Activated B cell treated with CpG ODN at 0.5 μM for 24 hours (primary cell): Measurements from ENCODE around the gene FERMT1. TPM values are rescaled to one million over a fixed set of nuclear protein-coding genes. Genes with fewer than 3 reads are reported as not detected.

Source experiments
- ATAC-seq: fragments of 200-7000 bp; cut with Tn5 transposase; one replicate; pipeline ENCODE4 v1.10.0; 2021; ENCODE audit warnings: low read depth, mild to moderate bottlenecking, moderate library complexity
- CTCF ChIA-PET: fragments of 350-600 bp; sonication (Branson Sonifier 250); formaldehyde crosslinking; loops from one replicate; lab custom pipeline; 2021; ENCODE audit warnings: antibody characterized with exemption; lab: Charles Lee
- POLR2A ChIA-PET: fragments of 350-600 bp; sonication (Branson Sonifier 250); formaldehyde crosslinking; loops from one replicate; lab custom pipeline; 2021; ENCODE audit warnings: antibody characterized with exemption; lab: Charles Lee
- DNase-seq: peaks from one replicate; pipeline ENCODE4 v3.0.0; 2022
- H3K27ac Mint-ChIP-seq: one replicate; pipeline ENCODE4 v1.8.0; 2020; ENCODE audit warnings: mixed read lengths
- H3K27me3 Mint-ChIP-seq: one replicate; pipeline ENCODE4 v1.8.0; 2021; ENCODE audit warnings: mixed read lengths
- H3K36me3 Mint-ChIP-seq: one replicate; pipeline ENCODE4 v1.8.0; 2021; ENCODE audit warnings: low read depth, mixed read lengths
- H3K4me1 Mint-ChIP-seq: one replicate; pipeline ENCODE4 v1.8.0; 2021; ENCODE audit warnings: mixed read lengths
- H3K4me3 Mint-ChIP-seq: one replicate; pipeline ENCODE4 v1.8.0; 2020; ENCODE audit warnings: mild to moderate bottlenecking, mixed read lengths
- H3K9me3 Mint-ChIP-seq: one replicate; pipeline ENCODE4 v1.8.0; 2020; ENCODE audit warnings: mixed read lengths
- intact Hi-C: fragments of 100-400 bp; cut with micrococcal nuclease; formaldehyde crosslinking; loops from one replicate; pipeline ENCODE4 v1.15.1; 2024
- total RNA-seq: library from RNA; stranded (reverse); gene quantifications from 2 replicates; pipeline ENCODE4 v1.2.3, GENCODE V29; 2022
- TF ChIP-seq, protein P1 (sequence below): fragments of 200-600 bp; IDR thresholded peaks from one replicate; pipeline ENCODE4 v1.8.0; 2022; ENCODE audit warnings: antibody characterized with exemption, mild to moderate bottlenecking

Gene FERMT1
- total RNA-seq, 1 donor from 2014 or later, result not detected

DNA sequence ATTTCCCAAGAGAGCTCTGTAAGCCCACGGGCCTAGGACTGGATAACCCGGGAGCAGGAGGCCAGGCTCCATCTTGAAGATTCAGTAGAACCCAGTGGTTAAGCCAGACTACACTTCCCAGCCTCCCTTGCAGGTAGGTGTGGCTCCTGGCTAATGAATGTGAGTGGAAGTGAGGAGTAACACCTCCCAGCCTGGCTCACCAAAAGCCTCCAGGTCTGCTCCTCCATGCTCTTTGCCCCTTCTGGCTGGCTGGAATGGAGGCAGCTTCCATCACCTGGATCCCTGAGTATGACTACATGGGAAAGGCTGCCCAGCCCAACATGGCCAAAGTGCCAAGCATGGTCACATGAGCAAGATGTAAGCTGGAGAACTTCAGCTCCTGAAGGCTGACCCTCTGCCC is 78.7 kb downstream of the FERMT1 start:
- ATAC-seq (no peak), DNase-seq (no peak)
- no peaks in the 10 kb centered on the region for H3K4me1 Mint-ChIP-seq
- ChIA-PET CTCF (no interaction called here), POLR2A (no interaction called here)
- H3K27me3 Mint-ChIP-seq, result no peaks in the 10 kb centered on the region
- no peaks in the 10 kb centered on the region for H3K9me3 Mint-ChIP-seq
- peaks cover 28% of the 10 kb centered on the region for H3K36me3 Mint-ChIP-seq
- TF ChIP-seq, protein P1, sequence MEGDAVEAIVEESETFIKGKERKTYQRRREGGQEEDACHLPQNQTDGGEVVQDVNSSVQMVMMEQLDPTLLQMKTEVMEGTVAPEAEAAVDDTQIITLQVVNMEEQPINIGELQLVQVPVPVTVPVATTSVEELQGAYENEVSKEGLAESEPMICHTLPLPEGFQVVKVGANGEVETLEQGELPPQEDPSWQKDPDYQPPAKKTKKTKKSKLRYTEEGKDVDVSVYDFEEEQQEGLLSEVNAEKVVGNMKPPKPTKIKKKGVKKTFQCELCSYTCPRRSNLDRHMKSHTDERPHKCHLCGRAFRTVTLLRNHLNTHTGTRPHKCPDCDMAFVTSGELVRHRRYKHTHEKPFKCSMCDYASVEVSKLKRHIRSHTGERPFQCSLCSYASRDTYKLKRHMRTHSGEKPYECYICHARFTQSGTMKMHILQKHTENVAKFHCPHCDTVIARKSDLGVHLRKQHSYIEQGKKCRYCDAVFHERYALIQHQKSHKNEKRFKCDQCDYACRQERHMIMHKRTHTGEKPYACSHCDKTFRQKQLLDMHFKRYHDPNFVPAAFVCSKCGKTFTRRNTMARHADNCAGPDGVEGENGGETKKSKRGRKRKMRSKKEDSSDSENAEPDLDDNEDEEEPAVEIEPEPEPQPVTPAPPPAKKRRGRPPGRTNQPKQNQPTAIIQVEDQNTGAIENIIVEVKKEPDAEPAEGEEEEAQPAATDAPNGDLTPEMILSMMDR, result no peak
- intact Hi-C loops, result no loop called here
- H3K27ac Mint-ChIP-seq, result no peak overlapping the region
- no peak overlapping the region for H3K4me3 Mint-ChIP-seq

DNA sequence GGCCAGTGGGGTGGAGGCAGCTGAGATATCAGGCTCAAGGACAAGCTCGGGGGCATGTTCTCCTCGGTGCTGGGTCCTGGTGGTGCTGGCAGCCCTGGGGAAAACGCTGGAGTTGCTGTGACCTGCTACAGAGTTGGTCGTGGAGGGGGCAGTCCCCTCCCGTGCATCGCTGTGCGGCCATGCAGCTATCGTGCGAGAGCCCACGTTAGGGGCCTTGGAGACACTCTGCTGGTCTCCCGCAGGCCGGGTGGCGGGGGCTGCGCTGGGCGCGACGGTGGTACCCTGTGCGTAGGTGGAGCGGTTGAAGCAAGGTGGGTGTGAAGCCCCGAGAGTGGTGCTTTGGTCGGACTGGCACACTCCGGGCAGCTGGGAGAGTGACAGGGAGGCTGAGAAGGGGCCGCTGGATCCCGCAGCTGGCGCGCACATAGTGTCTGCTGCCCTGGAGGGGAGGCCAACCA is 81.0 kb downstream of the FERMT1 start:
- ChIA-PET CTCF (no interaction called here), POLR2A (no interaction called here)
- no peaks in the 10 kb centered on the region for H3K4me1 Mint-ChIP-seq
- intact Hi-C loops, result no loop called here
- H3K4me3 Mint-ChIP-seq, result no peak overlapping the region
- H3K27me3 Mint-ChIP-seq, result no peaks in the 10 kb centered on the region
- peaks cover 48% of the 10 kb centered on the region for H3K36me3 Mint-ChIP-seq
- TF ChIP-seq, protein P1, result no peak
- DNase-seq, result no peak
- no peak for ATAC-seq
- H3K9me3 Mint-ChIP-seq, result no peaks in the 10 kb centered on the region
- no peak overlapping the region for H3K27ac Mint-ChIP-seq

DNA sequence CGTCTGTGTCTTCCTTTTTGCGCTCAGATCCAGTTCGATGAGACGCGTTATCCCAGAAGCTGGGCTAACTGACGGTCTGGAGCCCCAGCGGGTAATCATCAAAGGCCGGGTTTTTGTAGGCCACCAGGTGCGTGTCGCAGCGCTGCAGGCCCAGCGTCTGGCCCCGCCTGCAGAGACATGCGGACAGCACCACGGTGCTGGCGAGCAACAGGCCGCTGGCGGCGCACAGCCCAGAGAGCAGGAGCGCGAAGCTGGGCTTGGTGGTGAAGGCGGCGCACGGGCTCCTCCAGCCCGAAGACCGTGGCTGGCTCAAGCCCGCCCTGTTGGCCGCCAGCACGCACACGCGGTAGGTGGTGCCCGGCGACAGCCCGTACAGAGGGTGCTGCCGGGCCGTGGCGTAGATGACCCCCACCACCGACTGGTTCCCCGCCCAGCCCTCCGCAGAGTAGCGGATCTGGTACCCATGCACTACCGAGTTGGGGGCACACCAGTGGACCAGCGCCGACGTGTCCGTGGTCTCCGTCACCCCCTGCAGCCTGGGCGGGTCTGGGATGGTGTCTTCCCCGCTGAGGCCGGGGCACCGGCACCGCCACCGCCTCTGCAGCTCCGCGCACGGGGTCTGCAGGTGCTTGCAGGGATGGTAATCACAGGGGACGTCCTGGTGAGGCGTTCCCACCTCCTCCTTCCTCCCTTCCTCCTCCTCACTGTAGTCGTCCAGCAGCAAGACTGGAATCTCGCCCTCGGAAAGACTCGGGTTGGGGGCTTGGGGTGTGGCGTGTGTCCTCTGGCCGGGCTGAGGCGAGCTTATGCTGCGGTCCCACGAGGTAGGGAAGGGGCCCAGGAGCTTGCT is 81.6 kb downstream of the FERMT1 start:
- ATAC-seq (no peak), DNase-seq (no peak)
- intact Hi-C loops, result no loop called here
- ChIA-PET CTCF (no interaction called here), POLR2A (no interaction called here)
- no peaks in the 10 kb centered on the region for H3K9me3 Mint-ChIP-seq
- no peaks in the 10 kb centered on the region for H3K27me3 Mint-ChIP-seq
- H3K36me3 Mint-ChIP-seq, result peaks cover 54% of the 10 kb centered on the region
- TF ChIP-seq, protein P1, result no peak
- H3K4me1 Mint-ChIP-seq, result no peaks in the 10 kb centered on the region
- no peak overlapping the region for H3K4me3 Mint-ChIP-seq
- H3K27ac Mint-ChIP-seq, result no peak overlapping the region

DNA sequence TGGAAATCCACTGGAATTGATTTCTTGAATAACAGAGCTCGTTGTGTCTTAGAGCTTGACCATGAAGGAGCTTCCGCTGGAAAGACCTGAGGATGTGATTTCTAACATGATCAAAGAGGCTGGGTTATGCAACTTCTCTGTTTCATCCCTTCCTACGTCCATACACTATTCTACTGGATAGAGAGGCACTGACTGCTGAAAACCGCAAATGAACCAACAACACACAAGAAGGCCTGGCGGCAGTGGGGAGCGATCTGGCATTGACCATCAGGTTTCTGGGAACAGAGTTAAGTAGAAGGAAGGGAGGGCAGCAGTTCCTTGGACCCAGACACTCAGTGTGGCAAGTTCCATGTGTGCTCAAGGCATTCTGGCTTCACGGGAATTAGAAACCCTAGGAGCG is 82.3 kb downstream of the FERMT1 start:
- ChIA-PET CTCF (no interaction called here), POLR2A (no interaction called here)
- Mint-ChIP-seq H3K4me1 (no peaks in the 10 kb centered on the region), H3K27me3 (no peaks in the 10 kb centered on the region), H3K4me3 (no peak overlapping the region), H3K36me3 (peaks cover 56% of the 10 kb centered on the region), H3K27ac (no peak overlapping the region), H3K9me3 (no peaks in the 10 kb centered on the region)
- intact Hi-C loops, result no loop called here
- DNase-seq (no peak), ATAC-seq (no peak)
- TF ChIP-seq, protein P1, result no peak

DNA sequence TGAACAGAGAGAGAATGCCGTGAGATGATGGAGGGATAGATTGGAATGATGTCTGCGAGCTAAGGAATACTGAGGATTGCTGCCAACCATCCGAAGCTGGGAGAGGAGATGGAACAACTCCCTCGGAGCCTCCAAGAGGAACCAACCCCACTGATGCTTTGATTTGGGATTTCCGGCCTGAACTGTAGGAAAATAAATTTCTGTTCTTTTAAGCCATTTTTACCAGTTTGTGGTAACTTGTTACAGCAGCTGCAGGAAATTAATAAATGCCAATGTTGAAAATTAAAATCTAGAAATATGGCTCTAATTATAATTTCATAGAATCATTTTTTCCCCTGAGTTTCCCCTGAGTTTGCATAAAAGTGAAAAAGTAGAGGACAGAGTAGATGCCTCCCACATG is 83.1 kb downstream of the FERMT1 start:
- Mint-ChIP-seq H3K4me3 (no peak overlapping the region), H3K36me3 (peaks cover 61% of the 10 kb centered on the region), H3K27ac (no peak overlapping the region), H3K4me1 (no peaks in the 10 kb centered on the region), H3K9me3 (no peaks in the 10 kb centered on the region), H3K27me3 (no peaks in the 10 kb centered on the region)
- TF ChIP-seq, protein P1, result no peak
- no peak for DNase-seq
- CTCF ChIA-PET, result no interaction called here
- POLR2A ChIA-PET, result no interaction called here
- intact Hi-C loops, result no loop called here
- ATAC-seq, result no peak
